BLaER1 (cell line): Measurements from ENCODE around the gene PYGO2.
A peak's percentile ranks its signal among the peaks of the same experiment; 100 is the strongest.
"Not testable (repeated sequence)": the region's sequence is repeated elsewhere in the genome, so short reads cannot be mapped to it uniquely, and the experiment has no call there.

Experiments used
- H3K27ac ChIP-seq: shearing (Covaris generic); formaldehyde crosslinking; 2 replicates; pipeline ENCODE4 v1.8.1; 2022
- H3K27me3 ChIP-seq: shearing (Covaris generic); formaldehyde crosslinking; 2 replicates; pipeline ENCODE4 v1.8.1; 2022
- H3K36me3 ChIP-seq: shearing (Covaris generic); formaldehyde crosslinking; 2 replicates; pipeline ENCODE4 v1.8.1; 2022
- H3K4me1 ChIP-seq: shearing (Covaris generic); formaldehyde crosslinking; 2 replicates; pipeline ENCODE4 v1.8.1; 2022
- H3K4me2 ChIP-seq: shearing (Covaris generic); formaldehyde crosslinking; 2 replicates; pipeline ENCODE4 v1.8.1; 2022
- H3K4me3 ChIP-seq: shearing (Covaris generic); formaldehyde crosslinking; 2 replicates; pipeline ENCODE4 v1.8.1; 2022
- H3K9ac ChIP-seq: shearing (Covaris generic); formaldehyde crosslinking; 2 replicates; pipeline ENCODE4 v1.8.1; 2022
- H3K9me3 ChIP-seq: shearing (Covaris generic); formaldehyde crosslinking; 2 replicates; pipeline ENCODE4 v1.8.1; 2022
- H4K20me1 ChIP-seq: shearing (Covaris generic); formaldehyde crosslinking; 2 replicates; pipeline ENCODE4 v1.8.1; 2022
- Cebpa-rat ChIP-seq: shearing (Covaris generic); IDR thresholded peaks from 2 replicates; pipeline ENCODE4 v1.8.1; 2022

Gene PYGO2

DNA sequence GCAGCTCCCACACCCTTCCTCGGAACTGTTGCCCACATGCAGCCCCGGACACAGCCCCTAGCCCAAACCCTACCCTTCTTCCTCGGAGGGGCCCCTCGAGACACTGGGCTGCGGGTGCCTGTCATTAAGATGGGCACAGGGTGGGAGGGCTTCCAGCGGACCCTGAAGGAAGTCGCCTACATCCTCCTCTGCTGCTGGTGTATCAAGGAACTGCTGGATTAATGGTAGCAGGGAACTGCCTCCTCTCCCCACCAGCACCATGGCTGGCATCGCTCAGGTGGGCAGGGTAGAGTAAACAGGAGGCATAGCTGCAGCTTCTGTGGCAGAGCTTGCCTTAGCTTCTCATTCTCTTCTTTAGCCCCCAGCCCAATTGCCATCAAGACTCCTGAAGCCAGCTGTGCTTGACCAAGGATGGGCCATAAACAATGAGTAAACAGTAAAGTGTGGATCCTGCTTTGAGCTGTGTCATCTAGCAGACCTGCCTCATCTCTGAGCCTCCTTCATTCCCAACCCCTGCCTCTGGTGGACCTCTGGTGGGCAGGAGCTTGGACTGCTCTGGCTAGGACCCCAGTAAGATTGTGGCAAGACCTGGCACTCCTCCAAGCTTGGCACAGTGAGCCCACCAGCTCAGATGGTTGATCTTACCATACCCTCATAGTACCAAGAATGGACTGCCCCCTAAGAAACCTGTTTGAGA is 32.1 kb upstream of the PYGO2 start, which contains the start of gene LENEP:
Gene LENEP, plus strand, starts transcription at position 15 of the 697 bp plus-strand sequence. Its CDS starts 22 bp downstream, at position 37.
- Histone ChIP-seq H4K20me1 (peaks cover 18% of the 10 kb centered on the region), H3K4me2 (peak within 1 kb of the TSS; percentile 51), H3K9me3 (no peaks in the 10 kb centered on the region), H3K27me3 (no peaks in the 10 kb centered on the region), H3K4me1 (peaks cover 67% of the 10 kb centered on the region), H3K9ac (0 out of 2 replicates have a peak within 1 kb of the TSS, but pooled peaks have one; percentile 12), H3K27ac (peak within 1 kb of the TSS; percentile 42; the same call in 1 of the 2 replicates), H3K4me3 (no peak within 1 kb of the TSS), H3K36me3 (peaks cover 47% of the 10 kb centered on the region)
- TF ChIP-seq Cebpa-rat, result no peak

DNA sequence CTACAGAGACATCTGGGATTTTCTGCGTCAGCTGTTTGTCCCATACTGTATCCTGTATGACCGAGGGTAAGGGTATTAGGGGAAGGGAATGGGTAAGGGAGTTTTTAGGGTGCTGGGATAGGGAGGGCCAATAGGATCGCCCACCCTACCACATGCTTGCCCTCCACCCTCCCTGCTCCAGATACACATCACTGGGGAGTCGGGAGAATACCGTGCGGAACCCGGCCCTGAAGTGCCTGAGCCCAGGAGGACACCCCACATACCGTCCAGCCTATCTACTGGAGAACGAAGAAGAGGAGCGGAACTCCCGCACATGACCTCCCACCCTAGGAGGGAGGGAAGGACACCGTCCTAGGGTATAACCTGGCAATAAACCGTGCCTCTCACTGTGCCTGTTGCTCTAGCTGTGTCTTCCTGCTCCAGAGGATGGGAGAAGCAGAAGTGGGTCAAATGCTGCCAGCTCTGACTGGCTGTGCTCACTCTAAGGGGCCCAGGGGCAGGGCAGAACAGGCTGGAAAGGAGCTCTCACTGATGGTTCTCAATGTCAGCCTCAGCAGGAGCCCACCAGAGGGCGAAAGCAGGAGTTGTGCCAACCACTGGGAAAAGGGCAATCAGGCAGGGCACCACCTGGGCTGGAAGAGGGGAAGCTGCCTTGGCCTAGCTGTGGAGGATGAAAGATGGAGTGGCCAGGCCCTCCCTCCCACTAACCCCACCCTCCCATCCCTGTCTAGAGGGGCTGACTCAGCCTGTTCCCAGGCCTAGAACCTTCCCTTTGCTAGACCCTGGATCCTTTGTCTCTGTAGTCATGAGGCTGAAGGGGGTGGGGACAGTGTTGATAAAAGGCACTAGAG is 31.4 kb upstream of the PYGO2 start:
- H3K9ac ChIP-seq, result no peak overlapping the region
- H3K27ac ChIP-seq, result peak overlapping the region; percentile 41; the same call in 1 of the 2 replicates
- no peaks in the 10 kb centered on the region for H3K27me3 ChIP-seq
- no peak for TF ChIP-seq Cebpa-rat
- peaks cover 66% of the 10 kb centered on the region for H3K4me1 ChIP-seq
- peak overlapping the region; percentile 51 for H3K4me2 ChIP-seq
- H3K9me3 ChIP-seq, result no peaks in the 10 kb centered on the region
- H4K20me1 ChIP-seq, result peaks cover 26% of the 10 kb centered on the region
- no peak overlapping the region for H3K4me3 ChIP-seq
- H3K36me3 ChIP-seq, result peaks cover 55% of the 10 kb centered on the region

DNA sequence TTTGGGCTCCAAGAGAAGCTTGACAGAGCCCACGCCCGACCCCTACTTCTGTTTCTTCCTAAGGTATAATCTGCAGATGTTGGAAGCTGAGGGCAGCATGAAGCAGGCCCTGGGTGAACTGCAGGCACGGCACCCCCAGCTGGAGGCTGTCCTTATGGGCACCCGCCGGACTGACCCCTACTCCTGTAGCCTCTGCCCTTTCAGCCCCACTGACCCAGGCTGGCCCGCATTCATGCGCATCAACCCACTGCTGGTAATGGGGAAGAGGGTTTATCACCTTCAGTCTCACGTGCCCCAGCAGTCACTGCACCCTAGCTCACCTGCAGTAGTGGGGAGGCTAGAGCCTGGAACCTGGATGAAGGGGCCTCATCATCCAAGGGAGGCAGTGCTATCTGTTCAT is 28.7 kb upstream of the PYGO2 start:
- Histone ChIP-seq H3K36me3 (peaks cover 80% of the 10 kb centered on the region), H3K27me3 (no peaks in the 10 kb centered on the region), H3K4me2 (no peak overlapping the region), H3K27ac (no peak overlapping the region), H3K9me3 (no peaks in the 10 kb centered on the region), H4K20me1 (peaks cover 38% of the 10 kb centered on the region), H3K4me1 (peaks cover 50% of the 10 kb centered on the region), H3K9ac (no peak overlapping the region), H3K4me3 (no peak overlapping the region)
- no peak for TF ChIP-seq Cebpa-rat

DNA sequence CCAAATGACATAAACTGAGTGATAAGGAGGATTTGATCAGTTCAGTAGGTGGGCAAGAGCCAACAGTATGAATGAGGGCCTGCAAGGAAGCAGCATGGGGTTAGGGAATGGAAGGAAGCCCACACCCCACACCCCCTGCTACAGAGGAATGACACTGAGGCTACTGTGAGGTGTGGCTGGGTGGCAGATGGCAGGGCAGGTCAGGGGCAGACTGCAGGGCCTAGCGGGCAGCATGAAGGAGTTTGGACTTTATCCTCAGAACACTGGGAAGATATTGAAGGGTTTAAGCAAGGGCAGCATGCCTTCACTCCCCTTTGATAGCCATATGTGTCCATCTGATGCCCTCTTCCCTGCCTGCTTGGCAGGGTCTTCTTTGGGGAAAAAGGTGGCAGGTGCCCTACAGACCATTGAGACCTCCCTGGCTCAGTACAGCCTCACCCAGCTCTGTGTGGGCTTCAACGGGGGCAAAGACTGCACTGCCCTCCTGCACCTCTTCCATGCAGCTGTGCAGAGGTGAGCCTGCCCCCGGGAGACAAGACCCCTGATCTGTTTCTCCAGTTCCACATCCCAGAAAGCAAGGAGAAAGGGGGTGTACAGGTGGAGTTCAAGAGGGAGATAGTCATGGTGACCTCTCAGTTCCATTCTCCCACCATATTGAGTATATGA is 27.7 kb upstream of the PYGO2 start:
- peak overlapping the region; percentile 41; the same call in 1 of the 2 replicates for H3K9ac ChIP-seq
- no peaks in the 10 kb centered on the region for H3K27me3 ChIP-seq
- H3K4me1 ChIP-seq, result peaks cover 50% of the 10 kb centered on the region
- no peak overlapping the region for H3K4me2 ChIP-seq
- peaks cover 38% of the 10 kb centered on the region for H4K20me1 ChIP-seq
- no peak overlapping the region for H3K4me3 ChIP-seq
- no peak for TF ChIP-seq Cebpa-rat
- H3K9me3 ChIP-seq, result no peaks in the 10 kb centered on the region
- H3K36me3 ChIP-seq, result peaks cover 84% of the 10 kb centered on the region
- no peak overlapping the region for H3K27ac ChIP-seq

DNA sequence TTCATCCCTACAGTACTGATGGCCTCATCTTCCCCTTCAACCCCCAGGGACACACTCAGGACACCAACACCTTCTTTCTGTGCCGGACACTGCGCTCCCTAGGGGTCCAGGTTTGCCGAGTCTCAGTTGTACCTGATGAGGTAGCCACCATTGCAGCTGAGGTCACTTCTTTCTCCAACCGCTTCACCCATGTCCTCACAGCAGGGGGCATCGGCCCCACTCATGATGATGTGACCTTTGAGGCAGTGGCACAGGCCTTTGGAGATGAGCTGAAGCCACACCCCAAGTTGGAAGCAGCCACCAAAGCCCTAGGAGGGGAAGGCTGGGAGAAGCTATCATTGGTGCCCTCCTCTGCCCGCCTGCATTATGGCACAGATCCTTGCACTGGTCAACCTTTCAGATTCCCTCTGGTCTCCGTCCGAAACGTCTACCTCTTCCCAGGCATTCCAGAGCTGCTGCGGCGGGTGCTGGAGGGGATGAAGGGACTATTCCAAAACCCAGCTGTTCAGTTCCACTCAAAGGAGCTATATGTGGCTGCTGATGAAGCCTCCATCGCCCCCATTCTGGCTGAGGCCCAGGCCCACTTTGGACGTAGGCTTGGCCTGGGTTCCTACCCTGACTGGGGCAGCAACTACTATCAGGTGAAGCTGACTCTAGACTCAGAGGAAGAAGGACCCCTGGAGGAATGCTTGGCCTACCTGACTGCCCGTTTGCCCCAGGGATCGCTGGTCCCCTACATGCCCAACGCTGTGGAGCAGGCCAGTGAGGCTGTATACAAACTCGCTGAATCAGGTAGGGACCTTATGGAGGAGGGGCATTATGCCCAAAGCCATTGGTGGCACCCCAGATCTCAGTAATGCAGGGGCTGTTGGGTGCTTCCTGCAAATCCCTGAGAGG is 26.7 kb upstream of the PYGO2 start:
- Histone ChIP-seq H3K9me3 (no peaks in the 10 kb centered on the region), H3K4me3 (no peak overlapping the region), H3K4me1 (peaks cover 47% of the 10 kb centered on the region), H4K20me1 (peaks cover 42% of the 10 kb centered on the region), H3K4me2 (no peak overlapping the region; the same call in 1 of the 2 replicates), H3K9ac (peak overlapping the region; percentile 41; the same call in 1 of the 2 replicates), H3K27me3 (no peaks in the 10 kb centered on the region), H3K27ac (no peak overlapping the region), H3K36me3 (peaks cover 79% of the 10 kb centered on the region)
- no peak for TF ChIP-seq Cebpa-rat

DNA sequence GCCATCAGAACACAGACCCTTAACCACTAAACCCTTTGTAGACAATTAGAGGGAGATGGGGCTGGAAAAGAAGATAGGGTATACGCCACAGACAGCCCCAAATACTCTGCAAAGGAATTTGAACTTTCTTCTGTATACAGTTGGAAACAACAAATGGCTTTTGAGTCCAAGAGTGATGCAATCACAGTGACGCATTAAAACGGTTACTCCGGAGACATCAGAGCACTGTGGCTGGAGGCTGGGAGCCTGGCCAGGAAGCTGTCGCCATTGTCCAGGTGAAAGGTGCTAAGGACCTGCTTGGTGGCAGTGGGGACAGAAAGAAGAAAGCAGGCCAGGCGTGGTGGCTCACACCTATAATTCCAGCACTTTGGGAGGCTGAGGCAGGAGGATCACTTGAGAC is 25.7 kb upstream of the PYGO2 start:
- Histone ChIP-seq H3K36me3 (peaks cover 71% of the 10 kb centered on the region), H3K27me3 (no peaks in the 10 kb centered on the region), H3K4me2 (no peak overlapping the region), H3K9ac (no peak overlapping the region), H3K9me3 (no peaks in the 10 kb centered on the region), H3K4me1 (peaks cover 42% of the 10 kb centered on the region), H4K20me1 (peaks cover 42% of the 10 kb centered on the region), H3K4me3 (no peak overlapping the region), H3K27ac (no peak overlapping the region)
- TF ChIP-seq Cebpa-rat, result no peak

DNA sequence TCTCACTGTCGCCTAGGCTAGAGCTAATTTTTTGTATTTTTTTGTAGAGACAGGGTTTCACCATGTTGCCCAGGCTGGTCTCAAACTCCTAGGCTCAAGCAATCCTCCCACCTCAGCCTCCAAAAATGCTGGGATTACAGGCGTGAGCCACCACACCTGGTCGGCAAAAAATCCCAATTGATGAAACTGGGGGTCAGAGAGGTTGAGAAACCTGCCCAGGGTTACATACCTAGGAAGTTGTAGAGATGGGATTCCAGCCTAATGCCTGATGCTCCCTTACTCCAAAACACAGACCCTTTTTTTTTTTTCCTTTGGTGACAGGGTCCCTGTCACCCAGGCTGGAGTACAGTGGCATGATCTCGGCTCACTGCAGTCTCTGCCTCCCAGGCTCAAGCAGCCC is 25.2 kb upstream of the PYGO2 start:
- H3K27ac ChIP-seq, H3K9ac ChIP-seq, H3K27me3 ChIP-seq, H3K4me3 ChIP-seq, H3K9me3 ChIP-seq, H3K4me2 ChIP-seq: not testable (repeated sequence)
- peaks cover 68% of the 10 kb centered on the region for H3K36me3 ChIP-seq
- peaks cover 42% of the 10 kb centered on the region for H4K20me1 ChIP-seq
- H3K4me1 ChIP-seq, result peaks cover 48% of the 10 kb centered on the region

DNA sequence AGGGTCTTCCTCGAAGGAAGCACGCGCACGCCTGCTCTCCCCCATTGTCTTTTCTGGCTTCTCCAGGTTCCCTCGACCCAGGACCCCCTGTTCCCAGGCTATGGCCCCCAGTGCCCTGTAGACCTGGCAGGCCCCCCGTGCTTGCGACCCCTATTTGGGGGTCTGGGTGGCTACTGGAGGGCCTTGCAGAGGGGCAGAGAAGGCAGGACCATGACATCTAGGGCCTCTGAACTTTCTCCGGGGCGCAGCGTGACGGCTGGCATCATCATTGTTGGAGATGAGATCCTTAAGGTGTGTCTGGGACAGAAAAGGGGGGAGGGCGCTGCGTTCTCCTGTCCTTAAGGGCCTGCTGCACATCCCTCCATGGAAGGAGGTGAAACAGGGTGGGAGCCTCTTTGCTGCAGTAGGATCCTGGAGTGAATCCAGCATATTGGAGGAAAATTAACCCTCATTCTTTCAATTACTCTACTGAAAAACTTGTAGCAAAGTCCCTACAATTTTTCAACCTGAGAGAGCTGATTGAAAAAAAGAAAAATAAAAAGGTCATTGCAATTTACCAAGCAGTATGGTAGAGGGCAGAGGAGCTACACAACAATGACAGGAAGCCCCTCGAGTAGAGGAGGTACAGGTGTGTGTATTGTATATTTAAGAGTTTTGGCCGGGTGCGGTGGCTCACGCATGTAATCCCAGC is 22.3 kb upstream of the PYGO2 start:
- peaks cover 43% of the 10 kb centered on the region for H3K4me1 ChIP-seq
- peak overlapping the region; percentile 94 for H3K4me3 ChIP-seq
- peak overlapping the region; percentile 96 for H3K9ac ChIP-seq
- no peak for TF ChIP-seq Cebpa-rat
- H3K27ac ChIP-seq, result peak overlapping the region; percentile 86
- H3K27me3 ChIP-seq, result no peaks in the 10 kb centered on the region
- peak overlapping the region; percentile 99 for H3K4me2 ChIP-seq
- peaks cover 69% of the 10 kb centered on the region for H3K36me3 ChIP-seq
- H3K9me3 ChIP-seq, result no peaks in the 10 kb centered on the region
- H4K20me1 ChIP-seq, result peaks cover 26% of the 10 kb centered on the region
